CD14-positive monocyte (primary cell): ENCODE results near the gene CPNE4. TPM values are rescaled to one million over a fixed set of nuclear protein-coding genes. Genes with fewer than 3 reads are reported as not detected.

Experiments
- DNase-seq, 3 donors: peaks; one replicate each; pipeline ENCODE4 v3.0.0-alpha.2; 2011 to 2022
- H2AFZ ChIP-seq: 2 replicates; pipeline ENCODE4 v1.6.0; 2012; ENCODE audit warnings: mild to moderate bottlenecking, low read depth, low read length, inconsistent platforms; ENCODE audit not compliant: insufficient read depth, poor library complexity, severe bottlenecking
- H3K27ac ChIP-seq, 2 donors: 1 replicate in 1 of 2; 2 replicates in 1 of 2; pipeline ENCODE4 v1.5.1; 2012 to 2013; ENCODE audit warnings: low read length in 2 of 2, control low read depth in 1 of 2, inconsistent platforms in 1 of 2, low read depth in 1 of 2, mild to moderate bottlenecking in 1 of 2
- H3K27me3 ChIP-seq, 2 donors: one replicate each; pipeline versions ENCODE4 v1.6.0 to v1.6.1; 2011 to 2013; ENCODE audit warnings: low read length in 2 of 2; ENCODE audit not compliant: control insufficient read depth in 2 of 2, insufficient read depth in 2 of 2
- H3K36me3 ChIP-seq, 2 donors: replicated peaks in 1 of 2; 1 replicate in 1 of 2; 2 replicates in 1 of 2; pipeline versions ENCODE4 v1.5.1 to v1.6.1; 2012 to 2013; ENCODE audit warnings: low read length in 2 of 2, control low read depth in 1 of 2, inconsistent platforms in 1 of 2, mild to moderate bottlenecking in 1 of 2; ENCODE audit not compliant: insufficient read depth in 2 of 2, control insufficient read depth in 1 of 2
- H3K4me1 ChIP-seq, 2 donors: 1 replicate in 1 of 2; 2 replicates in 1 of 2; pipeline versions ENCODE4 v1.5.1 to v1.6.1; 2012 to 2013; ENCODE audit warnings: low read length in 2 of 2, control low read depth in 1 of 2, inconsistent platforms in 1 of 2, mild to moderate bottlenecking in 1 of 2, moderate library complexity in 1 of 2; ENCODE audit not compliant: insufficient read depth in 2 of 2, control insufficient read depth in 1 of 2
- H3K4me2 ChIP-seq: replicated peaks from 2 replicates; pipeline ENCODE3; 2012; ENCODE audit warnings: low read length, moderate library complexity, mild to moderate bottlenecking; ENCODE audit not compliant: poor library complexity, severe bottlenecking; ENCODE audit errors: extremely low read depth
- H3K4me3 ChIP-seq, 3 experiments: fragments of 200-600 bp in 1 of 3; sonication (generic) in 1 of 3; replicated peaks in 1 of 3; 1 replicate in 2 of 3; 2 replicates in 1 of 3; pipeline ENCODE4 v1.5.1; 2011 to 2013; ENCODE audit warnings: low read length in 3 of 3, mild to moderate bottlenecking in 3 of 3, control low read depth in 2 of 3, low read depth in 2 of 3, inconsistent platforms in 1 of 3, moderate library complexity in 1 of 3
- H3K79me2 ChIP-seq: 2 replicates; pipeline ENCODE4 v1.6.0; 2012; ENCODE audit warnings: mild to moderate bottlenecking, control low read depth, inconsistent platforms, low read length, moderate library complexity; ENCODE audit not compliant: insufficient read depth
- H3K9ac ChIP-seq: 2 replicates; pipeline ENCODE4 v1.6.0; 2017; ENCODE audit warnings: low read length, mild to moderate bottlenecking; ENCODE audit not compliant: insufficient read depth, poor library complexity, severe bottlenecking
- H3K9me3 ChIP-seq, 2 donors: replicated peaks in 1 of 2; 1 replicate in 1 of 2; 2 replicates in 1 of 2; pipeline versions ENCODE4 v1.5.1 to v1.6.1; 2012 to 2013; ENCODE audit warnings: low read length in 2 of 2, control low read depth in 1 of 2; ENCODE audit not compliant: control insufficient read depth in 1 of 2, insufficient read depth in 1 of 2
- H4K20me1 ChIP-seq: 2 replicates; pipeline ENCODE4 v1.6.0; 2012; ENCODE audit warnings: mild to moderate bottlenecking, low read length, control low read depth, moderate library complexity; ENCODE audit not compliant: insufficient read depth
- H3K27ac Mint-ChIP-seq, 7 donors: one replicate each; pipeline ENCODE4 v1.8.0; 2020; ENCODE audit warnings: mild to moderate bottlenecking in 7 of 7, mixed read lengths in 7 of 7, moderate library complexity in 6 of 7, inconsistent platforms in 2 of 7
- H3K27me3 Mint-ChIP-seq, 3 donors: one replicate each; pipeline ENCODE4 v1.8.0; 2021 to 2022; ENCODE audit warnings: low read depth in 3 of 3, mild to moderate bottlenecking in 3 of 3, mixed read lengths in 3 of 3, moderate library complexity in 3 of 3, inconsistent platforms in 1 of 3
- H3K36me3 Mint-ChIP-seq, 2 donors: one replicate each; pipeline ENCODE4 v1.8.0; 2020; ENCODE audit warnings: mixed read lengths in 2 of 2, inconsistent platforms in 1 of 2, mild to moderate bottlenecking in 1 of 2
- H3K4me1 Mint-ChIP-seq: one replicate; pipeline ENCODE4 v1.8.0; 2020; ENCODE audit warnings: mild to moderate bottlenecking, mixed read lengths
- H3K4me3 Mint-ChIP-seq, 2 donors: one replicate each; pipeline ENCODE4 v1.8.0; 2020; ENCODE audit warnings: mild to moderate bottlenecking in 2 of 2, mixed read lengths in 2 of 2, moderate library complexity in 1 of 2
- H3K9me3 Mint-ChIP-seq, 7 donors: one replicate each; pipeline ENCODE4 v1.8.0; 2020 to 2022; ENCODE audit warnings: mixed read lengths in 7 of 7, mild to moderate bottlenecking in 6 of 7, moderate library complexity in 6 of 7, inconsistent platforms in 2 of 7
- WGBS: methylation state at CpG from one replicate; pipeline ENCODE4 v1.1.5; 2013; ENCODE audit warnings: missing lambda C conversion rate; ENCODE audit not compliant: insufficient coverage; 5-methylcytosine and 5-hydroxymethylcytosine counted together
- intact Hi-C, 2 donors: fragments of 100-400 bp; cut with micrococcal nuclease; formaldehyde crosslinking; loops; one replicate each; pipeline versions ENCODE4 v1.15.0 to v1.15.1; 2023
- polyA plus RNA-seq, 3 donors: library from polyadenylated mRNA; depleted of rRNA in 1 of 3; unstranded in 2 of 3; stranded (reverse) in 1 of 3; fragments of 300-500 nt in 2 of 3; fragments of >200 nt in 1 of 3; fragmentation: Illumina TruSeq in 2 of 3; gene quantifications; 1 replicate in 2 of 3; 2 replicates in 1 of 3; pipeline ENCODE4 v1.2.3, GENCODE V29; 2012 to 2021
- TF ChIP-seq, protein P1 (sequence below): fragments of 200-600 bp; IDR thresholded peaks from one replicate; pipeline ENCODE4 v1.8.0; 2022; ENCODE audit warnings: antibody characterized with exemption, mild to moderate bottlenecking

CPNE4 gene
- polyA plus RNA-seq, 3 donors, result not detected

DNA sequence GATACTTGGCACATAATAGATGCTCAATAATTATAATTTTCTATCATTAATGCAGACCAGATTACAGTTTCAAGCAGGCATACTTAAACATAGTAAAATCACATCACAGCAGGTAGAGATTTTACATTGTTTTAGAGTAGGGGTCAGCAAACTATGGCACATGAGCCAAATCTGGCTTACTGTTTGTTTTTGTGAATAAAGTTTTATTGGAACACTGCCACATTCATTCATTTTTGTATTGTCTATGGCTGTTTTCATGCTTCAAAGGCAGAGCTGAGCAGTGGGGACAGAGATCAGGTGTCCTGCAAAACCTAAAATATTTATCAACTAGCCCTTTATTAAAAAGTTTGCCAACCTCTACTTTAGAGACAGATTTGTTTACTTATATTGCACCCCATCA lies 342.5 kb downstream of the CPNE4 start:
- Histone ChIP-seq H3K79me2 (no peaks in the 10 kb centered on the region), H3K36me3 (no peaks in the 10 kb centered on the region)
- DNase-seq, result no peak

DNA sequence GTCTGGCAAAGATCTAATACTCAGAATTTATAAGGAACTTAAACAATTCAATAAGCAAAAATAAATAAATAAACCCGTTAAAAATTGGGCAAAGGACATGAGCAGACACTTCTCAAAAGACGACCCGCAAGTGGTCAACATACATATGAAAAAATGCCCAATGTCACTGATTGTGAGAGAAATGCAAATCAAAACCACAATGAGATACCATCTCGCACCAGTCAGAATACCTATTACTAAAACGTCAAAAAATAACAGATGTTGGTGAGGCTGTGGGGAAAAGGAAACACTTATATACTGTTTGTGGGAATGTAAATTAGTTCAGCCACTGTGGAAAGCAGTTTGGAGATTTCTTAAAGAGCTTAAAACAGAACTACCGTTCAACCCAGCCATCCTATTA lies 344.0 kb downstream of the CPNE4 start:
- Histone ChIP-seq H3K4me1 (no peaks in the 10 kb centered on the region), H3K4me3 (no peak overlapping the region), H3K9ac (no peak overlapping the region), H3K9me3 (no peaks in the 10 kb centered on the region), H4K20me1 (no peaks in the 10 kb centered on the region), H3K79me2 (no peaks in the 10 kb centered on the region), H2AFZ (no peak overlapping the region), H3K27me3 (no peaks in the 10 kb centered on the region), H3K27ac (no peak overlapping the region), H3K36me3 (no peaks in the 10 kb centered on the region), H3K4me2 (no peak overlapping the region)
- TF ChIP-seq, protein P1, sequence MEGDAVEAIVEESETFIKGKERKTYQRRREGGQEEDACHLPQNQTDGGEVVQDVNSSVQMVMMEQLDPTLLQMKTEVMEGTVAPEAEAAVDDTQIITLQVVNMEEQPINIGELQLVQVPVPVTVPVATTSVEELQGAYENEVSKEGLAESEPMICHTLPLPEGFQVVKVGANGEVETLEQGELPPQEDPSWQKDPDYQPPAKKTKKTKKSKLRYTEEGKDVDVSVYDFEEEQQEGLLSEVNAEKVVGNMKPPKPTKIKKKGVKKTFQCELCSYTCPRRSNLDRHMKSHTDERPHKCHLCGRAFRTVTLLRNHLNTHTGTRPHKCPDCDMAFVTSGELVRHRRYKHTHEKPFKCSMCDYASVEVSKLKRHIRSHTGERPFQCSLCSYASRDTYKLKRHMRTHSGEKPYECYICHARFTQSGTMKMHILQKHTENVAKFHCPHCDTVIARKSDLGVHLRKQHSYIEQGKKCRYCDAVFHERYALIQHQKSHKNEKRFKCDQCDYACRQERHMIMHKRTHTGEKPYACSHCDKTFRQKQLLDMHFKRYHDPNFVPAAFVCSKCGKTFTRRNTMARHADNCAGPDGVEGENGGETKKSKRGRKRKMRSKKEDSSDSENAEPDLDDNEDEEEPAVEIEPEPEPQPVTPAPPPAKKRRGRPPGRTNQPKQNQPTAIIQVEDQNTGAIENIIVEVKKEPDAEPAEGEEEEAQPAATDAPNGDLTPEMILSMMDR, result no peak
- no peak for DNase-seq
- Mint-ChIP-seq H3K4me1 (no peaks in the 10 kb centered on the region), H3K27me3 (peaks cover 0 to 2% (median 0%) of the 10 kb centered on the region in 3 donors), H3K4me3 (no peak overlapping the region), H3K9me3 (peaks cover 0 to 4% (median 0%) of the 10 kb centered on the region in 7 donors), H3K36me3 (no peaks in the 10 kb centered on the region), H3K27ac (no peak overlapping the region)
- intact Hi-C loops, result no loop called here
- 100% methylated on average over 1 of the region's 6 CpGs for WGBS

More for the DNA sequence above, 342.5 kb downstream of the CPNE4 start:
- intact Hi-C loops, result no loop called here
- Histone ChIP-seq H3K4me2 (no peak overlapping the region), H3K4me1 (no peaks in the 10 kb centered on the region), H2AFZ (no peak overlapping the region), H3K4me3 (no peak overlapping the region), H3K27me3 (no peaks in the 10 kb centered on the region), H3K27ac (no peak overlapping the region), H3K9ac (no peak overlapping the region), H3K9me3 (no peaks in the 10 kb centered on the region), H4K20me1 (no peaks in the 10 kb centered on the region)
- Mint-ChIP-seq H3K27ac (no peak overlapping the region), H3K4me1 (no peaks in the 10 kb centered on the region), H3K4me3 (no peak overlapping the region), H3K27me3 (peaks cover 0 to 2% (median 2%) of the 10 kb centered on the region in 3 donors), H3K36me3 (no peaks in the 10 kb centered on the region), H3K9me3 (peaks cover 0 to 3% (median 0%) of the 10 kb centered on the region in 7 donors)
- TF ChIP-seq, protein P1, result no peak
